HG02943 (cell line): ENCODE results near the gene PTPRB.

Experiments
- ATAC-seq: cut with Tn5 transposase; IDR thresholded peaks from one replicate; pipeline ENCODE4 v1.9.1; 2021; ENCODE audit warnings: mild to moderate bottlenecking, low read depth, moderate library complexity; ENCODE audit not compliant: unreplicated experiment

The PTPRB gene

GRCh38 chr12:70467918-70468733, 169.1 kb downstream of the PTPRB start:
- ATAC-seq: no peak

GRCh38 chr12:70467476-70467875, 169.8 kb downstream of the PTPRB start:
- ATAC-seq: no peak

GRCh38 chr12:70466753-70467152, 170.5 kb downstream of the PTPRB start:
- ATAC-seq: no peak
